Stimulated activated effector memory CD8-positive, alpha-beta T cell treated with anti-CD3 and anti-CD28 coated beads, Interleukin-12 subunit alpha, Interleukin-12 subunit beta, amount 100 ng/mL, for 72 hours (primary cell): ENCODE data around the gene ZNRF3.

Experiments
- ATAC-seq: fragments of 150-1000 bp; cut with Tn5 transposase; 2 replicates; pipeline ENCODE4 v1.10.0; 2021
- DNase-seq, 2 donors: peaks; one replicate each; pipeline ENCODE4 v3.0.0; 2021 to 2022; ENCODE audit warnings: low spot score in 2 of 2
- H3K27ac Mint-ChIP-seq: one replicate; pipeline ENCODE4 v1.8.0; 2022; ENCODE audit warnings: mild to moderate bottlenecking, mixed read lengths
- H3K36me3 Mint-ChIP-seq: one replicate; pipeline ENCODE4 v1.8.0; 2022; ENCODE audit warnings: mild to moderate bottlenecking, mixed read lengths
- H3K4me1 Mint-ChIP-seq: one replicate; pipeline ENCODE4 v1.8.0; 2022; ENCODE audit warnings: mixed read lengths
- H3K4me3 Mint-ChIP-seq: one replicate; pipeline ENCODE4 v1.8.0; 2022; ENCODE audit warnings: mild to moderate bottlenecking, mixed read lengths
- H3K9me3 Mint-ChIP-seq: one replicate; pipeline ENCODE4 v1.8.0; 2022; ENCODE audit warnings: mixed read lengths

The ZNRF3 gene

DNA sequence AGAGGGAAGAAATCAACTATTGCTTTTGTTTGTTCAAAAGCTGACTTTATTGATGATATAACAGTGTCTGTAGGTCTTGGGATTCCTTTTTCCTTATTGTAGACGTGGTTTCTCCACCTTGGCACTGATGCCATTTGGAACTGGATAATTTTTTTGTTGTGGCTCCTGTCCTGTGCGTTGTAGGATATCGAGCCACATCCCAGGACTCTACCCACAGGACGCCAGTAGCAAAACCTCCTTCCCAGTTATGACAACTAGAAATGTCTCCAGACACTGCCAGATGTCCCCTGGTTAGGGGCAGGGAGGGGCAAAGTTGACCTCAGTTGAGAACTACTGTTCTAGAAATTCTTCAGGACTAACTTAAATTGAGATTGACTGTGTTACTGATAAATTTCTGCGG, 45.8 kb downstream of the ZNRF3 start:
- Mint-ChIP-seq H3K27ac (no peak overlapping the region), H3K9me3 (no peaks in the 10 kb centered on the region), H3K4me3 (no peak overlapping the region), H3K4me1 (no peaks in the 10 kb centered on the region), H3K36me3 (no peaks in the 10 kb centered on the region)
- ATAC-seq, result no peak
- no peak for DNase-seq

DNA sequence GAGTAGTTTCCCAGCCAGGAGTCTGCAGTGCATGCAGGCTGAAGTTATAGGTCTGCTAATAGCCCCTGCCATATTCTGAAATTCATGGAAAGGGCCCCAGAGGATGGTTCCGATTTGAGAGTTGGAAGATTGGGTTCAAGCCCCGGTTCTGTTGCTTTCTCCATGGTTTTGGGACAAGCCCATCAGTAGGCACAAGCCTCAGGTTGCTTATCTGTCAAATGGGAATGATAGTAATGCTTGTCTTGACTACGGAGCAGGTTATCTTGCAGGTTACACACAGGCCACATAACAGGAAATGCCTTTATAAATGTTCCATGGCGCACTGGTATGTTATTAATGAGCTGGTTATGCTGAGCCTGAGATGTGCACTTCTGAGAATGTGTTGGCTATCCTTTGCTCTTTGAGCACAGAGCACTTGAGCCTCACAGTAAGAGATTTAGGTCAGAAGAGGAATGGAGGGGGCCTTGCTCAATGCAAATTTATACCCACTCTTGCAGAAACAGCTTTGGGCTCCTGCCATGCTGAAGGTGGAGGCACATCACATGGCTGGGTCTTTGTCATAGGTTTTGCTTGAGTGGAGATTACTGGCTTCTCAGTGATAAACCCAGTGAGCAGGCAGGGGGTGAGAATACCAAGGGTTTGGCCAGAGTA, 47.1 kb downstream of the ZNRF3 start:
- H3K27ac Mint-ChIP-seq, result no peak overlapping the region
- ATAC-seq, result no peak
- H3K4me3 Mint-ChIP-seq, result no peak overlapping the region
- H3K36me3 Mint-ChIP-seq, result no peaks in the 10 kb centered on the region
- DNase-seq, result no peak
- peaks cover 4% of the 10 kb centered on the region for H3K4me1 Mint-ChIP-seq
- no peaks in the 10 kb centered on the region for H3K9me3 Mint-ChIP-seq

DNA sequence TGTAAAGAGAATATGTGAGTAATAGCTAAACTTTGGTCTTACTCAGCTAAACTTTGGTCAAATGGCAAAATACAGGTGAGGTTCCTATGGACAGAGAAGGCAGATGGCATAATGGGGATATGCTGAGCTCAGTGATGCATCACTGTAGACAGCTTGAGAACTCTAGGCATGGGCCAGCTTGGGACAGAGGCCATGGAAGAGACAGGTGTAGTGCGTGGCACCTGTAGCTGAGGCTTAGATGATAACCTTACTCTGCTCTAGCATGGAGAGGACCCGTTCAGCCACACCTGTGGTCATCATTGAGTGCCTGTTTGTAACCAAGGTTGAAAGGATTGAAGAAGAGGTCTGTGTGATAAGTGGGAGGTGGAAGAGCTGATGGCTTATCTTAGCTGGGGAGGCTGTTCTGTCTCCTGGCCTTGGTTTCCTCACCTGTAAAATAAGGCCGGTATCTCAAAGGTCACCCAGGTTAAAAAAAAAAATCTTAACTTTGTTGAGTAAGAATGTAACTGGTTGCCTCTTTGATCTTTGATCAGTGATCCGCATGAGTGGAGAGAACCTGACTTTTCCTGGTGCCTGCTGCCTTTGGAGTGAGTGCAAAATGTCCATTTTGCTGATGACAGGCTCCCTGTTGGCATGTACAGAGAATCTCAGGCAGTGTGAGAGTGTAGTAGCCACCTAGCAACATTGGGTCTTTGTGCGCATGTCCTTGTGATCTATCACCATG, 48.6 kb downstream of the ZNRF3 start:
- ATAC-seq (no peak), DNase-seq (no peak)
- no peak overlapping the region for H3K27ac Mint-ChIP-seq
- no peaks in the 10 kb centered on the region for H3K36me3 Mint-ChIP-seq
- peaks cover 6% of the 10 kb centered on the region for H3K4me1 Mint-ChIP-seq
- H3K4me3 Mint-ChIP-seq, result no peak overlapping the region
- no peaks in the 10 kb centered on the region for H3K9me3 Mint-ChIP-seq

DNA sequence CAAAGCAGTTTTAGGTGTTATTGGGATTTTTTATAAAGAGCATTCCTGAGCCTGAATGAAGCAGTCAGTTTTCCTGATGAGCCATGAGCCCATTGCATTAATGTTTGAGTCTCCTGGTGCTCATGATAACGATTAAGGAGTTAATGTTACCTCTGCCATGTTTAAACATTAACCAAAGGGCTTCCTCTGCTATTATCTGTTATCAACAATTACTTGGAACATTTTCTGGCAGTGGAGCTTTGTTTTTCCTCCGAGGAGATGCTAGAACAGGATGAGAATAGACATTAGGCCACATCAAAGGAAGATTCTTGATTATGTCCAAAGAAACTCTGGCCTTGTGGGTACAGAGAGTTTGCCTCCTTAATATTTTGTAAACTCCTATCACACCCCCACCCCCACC, 49.9 kb downstream of the ZNRF3 start:
- ATAC-seq, result no peak
- H3K36me3 Mint-ChIP-seq, result no peaks in the 10 kb centered on the region

DNA sequence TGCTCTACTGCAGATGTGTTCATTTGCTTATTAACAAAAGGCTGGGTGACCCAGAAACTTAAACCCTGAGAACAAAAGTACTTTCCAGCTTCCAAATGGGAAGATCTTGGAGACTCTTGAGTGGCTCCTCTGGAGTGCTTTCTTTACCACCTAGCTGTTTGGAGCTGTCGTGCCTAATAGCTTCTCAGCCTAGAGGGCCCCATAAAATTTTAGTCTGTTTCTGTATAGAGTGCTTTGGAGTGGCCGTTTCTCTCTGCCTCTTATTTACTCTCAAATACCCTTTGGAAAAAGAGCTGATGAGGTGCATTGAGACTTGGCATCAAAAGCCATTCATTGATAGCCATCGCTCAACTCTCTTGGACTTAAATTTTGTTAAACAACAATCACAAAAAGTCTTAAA, 50.7 kb downstream of the ZNRF3 start:
- H3K27ac Mint-ChIP-seq, result no peak overlapping the region
- no peaks in the 10 kb centered on the region for H3K36me3 Mint-ChIP-seq
- peaks cover 6% of the 10 kb centered on the region for H3K4me1 Mint-ChIP-seq
- ATAC-seq, result no peak
- H3K4me3 Mint-ChIP-seq, result no peak overlapping the region
- no peaks in the 10 kb centered on the region for H3K9me3 Mint-ChIP-seq
- DNase-seq, result no peak

More for the DNA sequence above, 49.9 kb downstream of the ZNRF3 start:
- Mint-ChIP-seq H3K9me3 (no peaks in the 10 kb centered on the region), H3K4me3 (no peak overlapping the region), H3K4me1 (peaks cover 6% of the 10 kb centered on the region), H3K27ac (no peak overlapping the region)
- no peak for DNase-seq

DNA sequence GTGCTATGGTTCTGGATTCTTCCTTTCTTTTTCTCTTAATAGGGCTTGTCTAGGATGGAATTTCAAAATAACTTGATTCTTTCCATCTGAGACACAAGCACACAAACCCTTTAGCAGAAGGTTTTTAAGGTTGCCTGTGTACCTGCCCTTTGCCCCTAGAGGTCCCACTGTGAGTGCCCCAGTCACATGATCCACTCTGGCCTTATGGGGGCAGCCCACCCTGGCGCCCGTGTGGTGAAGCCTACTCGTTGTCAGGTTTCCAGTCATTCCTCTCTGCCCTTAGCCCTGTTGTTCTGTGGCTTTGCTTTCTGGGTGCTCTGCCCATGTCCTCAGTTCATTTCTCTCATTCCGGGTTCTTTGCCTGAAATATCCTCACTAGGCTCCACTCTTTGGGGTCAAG, 51.8 kb downstream of the ZNRF3 start:
- H3K9me3 Mint-ChIP-seq, result no peaks in the 10 kb centered on the region
- H3K4me1 Mint-ChIP-seq, result peaks cover 6% of the 10 kb centered on the region
- no peak overlapping the region for H3K4me3 Mint-ChIP-seq
- DNase-seq, result no peak
- H3K36me3 Mint-ChIP-seq, result no peaks in the 10 kb centered on the region
- ATAC-seq, result no peak
- H3K27ac Mint-ChIP-seq, result no peak overlapping the region

DNA sequence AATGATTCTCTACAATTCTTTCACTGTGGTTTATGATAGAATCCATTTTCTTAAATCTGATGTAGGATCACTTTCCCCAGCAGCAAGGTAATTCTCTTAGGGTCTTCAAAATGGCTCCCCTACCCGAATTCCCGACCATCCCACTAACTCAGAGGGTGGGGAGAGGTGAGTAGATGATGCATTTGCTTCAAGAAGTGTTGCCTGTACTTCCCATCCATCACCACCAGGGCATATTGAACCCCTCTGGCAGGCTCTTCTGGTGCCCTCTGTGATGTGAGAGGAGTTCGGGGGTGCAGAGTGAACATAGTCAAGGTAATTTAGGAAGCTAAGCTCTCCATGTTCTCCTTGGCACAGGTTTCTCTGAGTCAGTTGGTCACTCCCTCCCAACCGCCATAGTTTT, 52.3 kb downstream of the ZNRF3 start:
- Mint-ChIP-seq H3K4me3 (no peak overlapping the region), H3K27ac (no peak overlapping the region), H3K9me3 (no peaks in the 10 kb centered on the region), H3K36me3 (no peaks in the 10 kb centered on the region), H3K4me1 (peaks cover 6% of the 10 kb centered on the region)
- DNase-seq (no peak), ATAC-seq (no peak)

DNA sequence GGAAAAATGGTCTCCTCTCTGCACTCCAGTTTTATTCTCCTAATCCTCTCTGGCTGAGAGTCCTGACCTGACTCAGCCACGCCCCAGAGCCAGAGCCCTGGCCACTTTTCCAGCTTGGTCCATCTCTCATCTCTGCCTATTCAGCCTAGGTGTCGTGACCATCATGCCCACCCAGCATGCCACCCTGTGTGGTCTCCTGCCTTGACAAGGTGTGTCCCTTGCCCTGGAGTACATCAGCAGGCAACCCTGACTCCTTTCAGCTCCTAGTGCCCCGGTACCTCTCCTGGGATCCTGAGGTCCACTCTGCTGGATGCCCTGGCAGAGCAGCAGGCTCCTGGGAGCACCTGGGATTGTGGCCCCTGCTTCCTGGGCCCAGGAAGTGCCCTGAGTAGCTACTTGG, 52.8 kb downstream of the ZNRF3 start:
- H3K4me1 Mint-ChIP-seq, result peaks cover 6% of the 10 kb centered on the region
- no peak overlapping the region for H3K4me3 Mint-ChIP-seq
- DNase-seq (no peak), ATAC-seq (no peak)
- no peak overlapping the region for H3K27ac Mint-ChIP-seq
- H3K36me3 Mint-ChIP-seq, result no peaks in the 10 kb centered on the region
- H3K9me3 Mint-ChIP-seq, result no peaks in the 10 kb centered on the region

DNA sequence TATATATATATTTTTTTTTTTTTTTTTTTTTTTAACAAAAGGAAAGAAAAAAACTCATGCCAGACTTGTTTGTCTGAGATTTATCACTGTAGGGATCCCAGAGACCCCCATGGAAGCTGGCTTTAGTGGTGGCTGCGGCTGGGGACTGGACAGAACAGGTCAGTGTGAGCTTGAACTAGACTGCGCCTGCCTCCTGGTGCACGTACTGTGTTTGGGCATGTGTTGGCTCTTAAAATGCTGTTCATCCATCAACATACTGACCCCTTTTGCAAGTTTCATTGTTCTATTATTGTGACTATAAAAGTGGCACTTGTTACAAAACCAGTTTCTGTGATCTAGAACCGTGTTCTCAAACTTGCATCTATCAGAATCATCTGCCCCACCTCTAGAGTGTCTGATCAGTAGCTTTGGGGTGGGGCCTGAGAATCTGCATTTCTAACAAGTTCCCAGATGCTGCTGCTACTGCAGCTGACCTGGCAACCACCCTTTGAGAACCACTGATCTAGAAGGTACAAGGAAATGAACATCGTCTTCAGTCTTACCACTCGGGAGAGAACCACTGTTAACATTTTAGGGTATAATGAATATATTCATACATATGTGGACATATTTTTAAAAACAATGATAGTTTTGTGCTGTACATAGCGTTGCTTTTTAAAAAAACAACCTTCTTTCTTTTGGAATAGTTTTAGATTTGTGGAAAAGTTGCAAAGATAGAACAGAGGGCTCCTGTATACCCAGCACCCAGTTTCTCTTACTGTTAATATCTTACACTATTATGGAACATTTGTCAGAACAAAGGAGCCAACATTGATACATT, 54.0 kb downstream of the ZNRF3 start:
- no peaks in the 10 kb centered on the region for H3K36me3 Mint-ChIP-seq
- no peak for ATAC-seq
- DNase-seq, result no peak
- no peak overlapping the region for H3K4me3 Mint-ChIP-seq
- H3K9me3 Mint-ChIP-seq, result no peaks in the 10 kb centered on the region
- H3K4me1 Mint-ChIP-seq, result peaks cover 6% of the 10 kb centered on the region
- no peak overlapping the region for H3K27ac Mint-ChIP-seq

DNA sequence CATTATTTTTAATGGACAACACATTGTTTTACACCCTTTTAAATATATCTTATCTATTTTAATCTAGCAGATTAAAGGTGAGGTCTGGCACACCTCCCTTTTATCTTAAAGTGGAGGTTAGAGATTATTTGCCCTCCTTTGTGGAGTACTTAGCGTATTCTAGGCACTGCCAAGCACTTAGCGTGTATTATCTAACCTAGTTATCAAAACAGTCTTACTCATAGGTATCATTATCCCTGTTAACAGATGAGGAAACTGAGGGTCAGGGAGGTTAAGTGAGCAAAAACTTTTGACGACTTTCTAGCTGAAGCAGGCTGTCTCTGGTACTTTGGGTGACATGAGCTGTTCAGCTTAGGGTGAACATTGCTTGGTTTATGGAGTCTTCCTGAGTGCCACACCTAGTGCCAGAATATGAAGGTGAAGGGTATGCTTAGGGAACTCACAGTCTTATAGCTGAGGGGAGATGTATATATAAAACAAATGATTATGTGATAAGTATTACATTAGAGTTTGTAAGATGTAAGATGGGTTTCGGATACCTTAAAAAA, 55.0 kb downstream of the ZNRF3 start:
- Mint-ChIP-seq H3K9me3 (no peaks in the 10 kb centered on the region), H3K36me3 (no peaks in the 10 kb centered on the region), H3K4me3 (no peak overlapping the region), H3K4me1 (peaks cover 6% of the 10 kb centered on the region), H3K27ac (no peak overlapping the region)
- no peak for DNase-seq
- ATAC-seq, result no peak

DNA sequence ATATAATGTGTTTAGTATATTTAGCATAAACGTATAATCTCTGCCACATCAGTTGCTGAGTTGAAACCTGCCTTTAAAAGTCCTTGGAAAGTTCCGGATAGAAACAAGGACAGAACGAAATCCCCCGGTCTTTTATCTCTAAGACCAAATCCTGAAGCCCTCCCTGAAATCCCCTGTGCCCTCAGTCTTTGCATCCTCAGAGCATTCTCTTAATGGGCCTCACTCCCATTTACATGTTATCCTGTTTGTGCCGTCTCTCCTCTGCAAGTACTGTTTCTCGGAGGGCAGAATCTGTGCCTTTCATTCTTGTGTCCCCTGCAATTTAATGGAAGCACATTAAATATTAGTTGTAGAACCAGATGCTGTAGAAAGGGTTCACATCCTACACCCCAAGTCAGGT, 56.0 kb downstream of the ZNRF3 start:
- no peak overlapping the region for H3K4me3 Mint-ChIP-seq
- no peak for DNase-seq
- ATAC-seq, result no peak
- no peak overlapping the region for H3K27ac Mint-ChIP-seq
- no peaks in the 10 kb centered on the region for H3K36me3 Mint-ChIP-seq
- H3K9me3 Mint-ChIP-seq, result no peaks in the 10 kb centered on the region
- H3K4me1 Mint-ChIP-seq, result peaks cover 6% of the 10 kb centered on the region

DNA sequence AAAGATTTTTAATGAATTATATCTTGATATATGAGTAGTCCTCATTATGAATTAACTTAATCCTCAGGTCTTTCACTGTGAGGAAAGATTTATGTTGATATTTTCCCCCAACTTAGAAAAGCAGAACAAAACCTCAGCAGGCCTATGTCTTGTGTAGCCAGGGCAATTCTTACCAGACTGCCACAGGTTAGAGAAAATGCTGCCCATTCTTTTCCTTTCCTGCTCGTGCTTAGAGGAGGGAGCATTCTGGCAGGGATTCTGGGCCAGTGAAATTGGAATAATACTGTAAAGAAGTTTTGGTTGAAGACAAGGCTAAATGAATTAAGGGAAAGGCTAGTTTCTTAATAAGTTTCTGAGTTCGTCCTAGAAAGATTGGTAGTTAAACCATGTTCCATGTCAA, 56.6 kb downstream of the ZNRF3 start:
- ATAC-seq, result no peak
- no peak for DNase-seq
- Mint-ChIP-seq H3K9me3 (no peaks in the 10 kb centered on the region), H3K4me1 (peaks cover 6% of the 10 kb centered on the region), H3K27ac (no peak overlapping the region), H3K36me3 (no peaks in the 10 kb centered on the region), H3K4me3 (no peak overlapping the region)

DNA sequence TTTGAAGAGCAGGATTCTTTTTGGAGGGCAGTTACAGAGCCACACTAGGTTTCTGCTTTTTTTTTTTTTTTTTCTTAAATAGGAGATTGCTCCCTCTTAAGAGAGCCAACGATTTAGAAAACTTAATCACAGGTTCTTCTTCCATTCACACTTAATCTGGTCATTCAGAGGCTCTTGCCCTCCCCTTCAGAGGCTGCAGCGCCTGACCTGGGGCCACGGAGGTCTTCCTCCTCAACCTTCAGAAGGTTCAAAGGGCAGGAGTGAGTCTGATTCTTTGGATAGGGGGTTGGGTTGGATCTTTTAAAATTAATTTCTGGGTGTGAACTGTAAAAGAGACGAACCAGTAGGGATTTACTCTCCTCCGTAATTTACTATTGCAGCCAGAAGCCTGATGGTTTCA, 57.1 kb downstream of the ZNRF3 start:
- ATAC-seq (no peak), DNase-seq (no peak)
- Mint-ChIP-seq H3K4me1 (peaks cover 2% of the 10 kb centered on the region), H3K27ac (no peak overlapping the region), H3K9me3 (no peaks in the 10 kb centered on the region), H3K4me3 (no peak overlapping the region), H3K36me3 (no peaks in the 10 kb centered on the region)

DNA sequence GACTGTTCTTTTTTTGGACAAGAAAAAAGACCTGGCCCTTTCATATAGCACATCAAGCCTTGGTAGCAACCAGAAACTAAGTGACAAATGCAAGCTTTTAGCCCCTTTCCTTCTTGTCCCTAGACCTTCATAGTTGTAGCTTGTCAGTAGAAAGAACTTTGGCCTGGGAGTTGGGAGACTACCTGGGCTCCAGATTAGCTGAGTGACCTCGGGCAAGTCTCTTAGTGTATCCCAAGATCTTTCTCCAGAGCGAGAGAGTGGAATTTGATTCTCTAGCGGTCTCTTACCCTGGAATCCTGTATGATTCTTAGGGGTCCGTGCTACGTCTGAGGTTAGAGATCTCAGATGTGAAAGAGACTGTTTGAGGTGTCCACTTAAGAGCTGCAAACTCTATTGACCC, 59.0 kb downstream of the ZNRF3 start:
- no peak for DNase-seq
- Mint-ChIP-seq H3K4me3 (no peak overlapping the region), H3K9me3 (peaks cover 6% of the 10 kb centered on the region), H3K4me1 (no peaks in the 10 kb centered on the region), H3K27ac (no peak overlapping the region), H3K36me3 (no peaks in the 10 kb centered on the region)
- ATAC-seq, result no peak

DNA sequence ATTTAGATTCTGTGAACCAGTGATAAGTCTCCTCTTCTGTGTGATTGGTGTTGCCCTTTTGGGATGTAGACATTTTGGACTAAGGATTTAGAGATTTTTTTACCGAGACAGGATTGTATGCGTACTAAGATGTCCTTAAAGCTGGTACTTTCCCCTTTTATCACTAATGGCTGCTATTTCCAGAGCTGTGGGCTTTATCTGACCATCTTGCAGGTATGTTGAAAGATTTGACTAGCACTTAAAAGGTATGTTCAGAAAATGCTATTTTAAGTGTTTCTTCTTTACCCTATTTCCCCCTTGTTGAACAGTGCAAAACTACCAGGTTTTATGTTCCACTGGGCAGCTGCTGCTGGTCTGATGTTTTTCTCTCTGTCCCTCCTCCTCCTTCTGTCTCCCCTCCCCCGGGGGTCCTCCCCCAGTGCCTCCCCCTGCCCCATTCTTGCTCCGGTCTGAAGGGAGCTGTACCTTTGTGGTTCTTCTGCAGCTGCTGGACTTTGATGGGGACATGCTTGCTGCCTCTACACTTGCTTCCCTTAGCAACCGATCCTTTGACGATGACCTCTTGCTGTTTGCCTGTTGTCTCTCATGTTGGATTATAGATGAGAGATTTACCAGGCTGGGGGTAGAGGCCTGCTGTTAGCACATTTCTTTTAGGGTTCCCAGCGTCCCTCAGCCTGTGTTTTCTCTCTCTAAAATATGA, 59.6 kb downstream of the ZNRF3 start:
- H3K4me1 Mint-ChIP-seq, result no peaks in the 10 kb centered on the region
- ATAC-seq, result no peak
- no peak for DNase-seq
- H3K27ac Mint-ChIP-seq, result no peak overlapping the region
- no peaks in the 10 kb centered on the region for H3K36me3 Mint-ChIP-seq
- no peak overlapping the region for H3K4me3 Mint-ChIP-seq
- H3K9me3 Mint-ChIP-seq, result peaks cover 6% of the 10 kb centered on the region
